ENCODE data around the gene C10orf67.

The C10orf67 gene

GRCh38 chr10:23195846-23196600, 148.6 kb downstream of the C10orf67 start:
- no peak for DNase-seq (ENCODE audit: low read depth)

DNA sequence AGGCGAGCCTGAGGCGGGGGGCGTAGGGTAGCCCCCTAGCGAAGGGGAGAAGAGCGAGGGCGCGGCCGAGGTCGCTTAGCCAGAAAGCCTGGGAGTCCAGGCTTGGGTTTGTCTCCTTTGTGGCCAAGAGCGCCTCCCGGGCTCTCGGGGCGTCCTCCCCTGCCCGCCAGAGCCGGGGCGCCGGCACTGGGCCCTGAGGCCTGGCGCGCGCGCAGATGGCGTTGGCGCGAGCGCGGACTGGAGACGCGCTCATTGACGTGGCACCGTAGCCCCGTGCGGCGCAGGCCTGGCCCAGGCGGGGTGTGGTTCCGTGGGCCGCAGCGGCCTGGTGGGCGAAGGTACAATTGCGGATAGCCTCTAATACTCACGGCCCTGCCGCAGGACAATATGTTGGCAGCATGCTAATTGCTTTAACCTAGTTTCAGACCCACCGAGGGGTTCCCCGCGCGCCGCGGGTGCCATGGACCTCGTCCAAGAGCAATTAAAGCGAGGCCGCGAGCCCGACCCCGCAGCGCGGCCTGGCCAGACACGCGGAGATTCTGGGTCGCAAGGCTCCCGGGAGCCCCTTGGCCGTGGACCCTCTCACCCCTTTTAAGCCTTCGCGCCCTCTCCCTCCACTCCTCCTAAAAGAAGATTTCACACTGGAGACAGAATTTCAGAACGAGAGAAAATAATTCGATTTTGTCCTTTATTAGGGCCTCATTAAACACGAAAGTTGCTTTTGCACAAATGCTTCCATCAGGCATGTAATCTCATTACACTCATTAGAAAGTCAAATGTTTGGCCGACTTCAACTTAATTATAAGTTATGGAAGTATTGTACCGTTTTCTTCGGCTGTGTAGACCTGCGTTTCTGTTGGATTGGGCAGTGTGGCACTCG, 149.4 kb downstream of the C10orf67 start:
- no peak for DNase-seq (ENCODE audit: low read depth)

DNA sequence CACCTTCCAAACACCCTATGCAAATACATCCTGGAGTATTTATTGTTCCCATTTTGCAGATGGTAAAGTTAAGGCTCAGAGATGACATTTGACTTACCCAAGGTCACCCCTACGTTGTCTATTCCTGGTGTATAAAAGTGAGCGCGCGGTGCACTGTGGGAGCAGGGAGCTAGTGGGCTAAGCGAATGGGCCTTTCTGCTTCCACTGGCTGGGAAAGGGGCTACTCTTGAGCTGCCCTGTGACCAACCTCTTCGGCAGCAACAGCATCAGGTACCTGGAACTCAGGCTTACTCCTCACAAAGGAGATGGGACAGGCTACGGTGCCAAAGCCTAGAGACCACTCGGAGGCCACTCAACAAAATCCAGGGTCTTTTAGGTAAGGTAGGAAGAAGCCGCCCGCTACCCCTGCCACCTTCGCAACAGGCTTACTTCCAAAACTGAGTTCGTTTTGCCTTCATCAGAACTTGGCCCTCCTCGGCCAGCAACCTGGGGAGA, 150.1 kb downstream of the C10orf67 start:
- DNase-seq (ENCODE audit: low read depth), result no peak

DNA sequence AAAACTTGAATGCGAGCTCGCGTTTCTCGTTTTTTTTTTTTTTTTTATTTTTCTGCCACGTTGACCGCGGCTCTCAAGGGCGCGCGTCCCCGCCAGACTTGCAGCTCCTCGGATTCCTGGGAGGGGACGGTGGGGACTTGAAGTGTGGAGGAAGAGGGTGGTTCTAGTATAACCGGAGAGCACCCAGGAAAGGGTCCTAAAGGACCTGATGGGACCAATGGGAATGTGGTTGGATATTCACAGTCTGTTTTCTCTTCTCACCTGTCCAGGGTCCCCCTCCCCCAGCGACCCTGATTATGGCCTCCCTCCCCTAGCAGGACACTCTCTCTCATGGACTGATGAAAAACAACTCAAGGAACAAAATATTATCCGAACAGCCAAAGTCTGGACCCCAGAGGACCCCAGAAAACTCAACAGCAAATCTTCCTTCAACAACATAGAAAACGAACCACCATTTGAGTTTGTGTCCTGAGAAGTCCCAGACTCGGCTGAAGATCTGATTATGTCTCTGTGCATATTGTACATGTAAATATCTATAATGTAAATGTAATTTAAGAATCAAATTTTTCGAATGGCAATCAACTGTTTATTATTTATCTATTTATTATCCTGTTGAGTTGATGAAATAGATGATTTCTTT, 151.0 kb downstream of the C10orf67 start:
- DNase-seq (ENCODE audit: low read depth), result no peak

DNA sequence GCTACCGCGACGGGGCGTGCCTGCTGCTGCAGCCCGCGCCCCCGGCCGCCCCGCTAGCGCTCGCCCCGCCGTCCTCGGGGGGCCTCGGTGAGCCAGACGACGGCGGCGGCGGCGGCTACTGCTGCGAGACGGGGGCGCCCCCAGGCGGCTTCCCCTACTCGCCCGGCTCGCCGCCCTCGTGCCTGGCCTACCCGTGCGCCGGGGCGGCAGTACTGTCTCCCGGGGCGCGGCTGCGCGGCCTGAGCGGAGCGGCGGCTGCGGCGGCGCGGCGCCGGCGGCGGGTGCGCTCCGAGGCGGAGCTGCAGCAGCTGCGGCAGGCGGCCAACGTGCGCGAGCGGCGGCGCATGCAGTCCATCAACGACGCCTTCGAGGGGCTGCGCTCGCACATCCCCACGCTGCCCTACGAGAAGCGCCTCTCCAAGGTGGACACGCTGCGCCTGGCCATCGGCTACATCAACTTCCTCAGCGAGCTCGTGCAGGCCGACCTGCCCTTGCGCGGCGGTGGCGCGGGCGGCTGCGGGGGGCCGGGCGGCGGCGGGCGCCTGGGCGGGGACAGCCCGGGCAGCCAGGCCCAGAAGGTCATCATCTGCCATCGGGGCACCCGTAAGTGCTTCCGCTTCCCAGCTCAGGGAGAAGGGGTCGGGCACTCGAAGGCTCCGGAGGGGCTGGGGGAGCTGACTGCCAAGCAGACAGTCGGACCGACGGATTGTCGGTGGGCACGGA, 151.7 kb downstream of the C10orf67 start:
- no peak for DNase-seq (ENCODE audit: low read depth)

DNA sequence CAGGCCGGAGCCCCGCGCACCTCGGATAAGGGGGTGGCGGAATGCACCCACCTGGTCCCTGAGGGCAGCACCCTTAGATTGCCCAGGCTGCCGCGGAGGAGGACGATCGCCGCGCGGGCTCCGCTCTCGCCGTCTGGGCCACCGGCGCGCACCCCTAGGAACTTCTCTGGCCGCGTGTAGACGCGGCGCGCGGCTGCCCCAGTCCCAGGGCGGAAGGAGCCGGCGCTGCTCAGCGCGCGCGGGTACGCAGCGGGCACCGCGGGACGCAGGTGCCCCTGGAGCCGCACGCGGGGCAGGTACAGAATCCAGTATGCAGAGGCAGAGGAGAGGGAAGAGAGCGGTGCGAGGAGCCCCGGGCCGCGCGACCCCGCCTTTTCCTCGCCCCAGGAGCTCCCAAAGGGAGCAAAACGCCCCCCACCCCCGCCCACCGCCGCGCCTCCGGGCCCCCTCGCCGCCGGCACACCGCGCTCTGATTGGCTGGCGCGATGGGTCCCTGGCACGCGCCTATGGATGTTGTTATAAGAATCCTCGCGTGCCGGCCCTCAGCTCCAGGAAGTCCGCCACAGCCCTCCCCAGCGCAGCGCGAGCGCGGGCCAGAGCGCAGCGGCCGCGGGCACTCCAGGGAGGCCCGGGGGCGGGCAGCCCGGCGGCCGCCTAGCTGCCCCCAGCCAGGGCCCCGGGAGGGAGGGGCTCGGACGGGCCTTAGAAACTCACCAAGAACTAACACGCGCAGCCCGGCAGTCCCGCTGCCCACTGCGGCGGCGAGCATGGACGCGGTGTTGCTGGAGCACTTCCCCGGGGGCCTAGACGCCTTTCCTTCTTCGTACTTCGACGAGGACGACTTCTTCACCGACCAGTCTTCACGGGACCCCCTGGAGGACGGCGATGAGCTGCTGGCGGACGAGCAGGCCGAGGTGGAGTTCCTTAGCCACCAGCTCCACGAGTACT, 152.6 kb downstream of the C10orf67 start, which contains the start of gene PTF1A:
TSS of gene PTF1A (plus strand) at position 549 of the 948 bp plus-strand sequence. CDS start at position 768, 219 bp downstream.
- no peak for DNase-seq (ENCODE audit: low read depth)

DNA sequence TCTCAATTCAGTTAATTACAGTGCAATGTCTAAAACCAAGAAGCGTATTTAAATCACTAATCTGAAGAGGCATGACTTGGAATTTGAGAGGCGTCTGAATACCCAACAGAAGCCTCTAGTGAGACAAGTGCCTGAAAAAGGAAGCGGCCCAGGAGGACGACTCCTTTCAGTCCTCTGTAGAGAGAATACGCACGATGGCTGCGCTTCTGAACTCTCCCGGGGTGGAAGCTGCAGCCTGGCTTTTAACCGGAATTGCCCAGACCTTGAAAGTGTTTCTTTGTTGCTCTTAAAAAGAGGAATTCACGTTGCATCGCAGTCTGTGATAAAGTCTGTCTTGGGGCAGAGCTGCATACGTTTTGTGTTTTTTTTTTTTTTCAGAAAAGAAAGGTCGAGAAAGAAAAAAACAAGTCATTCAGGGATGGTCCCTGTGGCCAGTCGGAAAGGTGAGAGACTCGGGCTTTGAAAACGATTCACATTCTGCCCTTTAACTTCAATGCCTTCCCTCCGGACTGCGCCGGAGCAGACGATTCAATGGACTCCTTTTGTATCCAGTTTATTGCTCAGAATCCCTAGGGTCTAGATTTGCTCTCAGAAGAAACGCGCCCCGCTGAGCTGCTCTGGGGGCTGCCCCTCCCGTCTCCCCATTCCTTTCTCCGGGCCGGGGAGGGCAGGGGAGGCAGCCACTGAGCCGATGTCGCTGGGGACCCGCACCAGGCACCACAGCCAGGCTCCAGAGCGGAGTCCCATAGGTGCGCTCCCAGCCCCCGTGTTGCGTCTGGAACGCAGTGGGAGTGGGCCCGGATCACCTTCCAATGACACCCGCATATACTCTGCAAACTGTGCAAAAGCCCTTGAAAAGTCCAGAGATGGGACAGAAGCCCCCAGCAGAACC, 153.5 kb downstream of the C10orf67 start:
- no peak for DNase-seq (ENCODE audit: low read depth)

- no peak for DNase-seq (ENCODE audit: low read depth)
These were observed 155.6 kb downstream of the C10orf67 start for GRCh38 chr10:23189024-23189423.

- no peak for DNase-seq (ENCODE audit: low read depth)
These were observed 157.4 kb downstream of the C10orf67 start for GRCh38 chr10:23187155-23187554.

DNA sequence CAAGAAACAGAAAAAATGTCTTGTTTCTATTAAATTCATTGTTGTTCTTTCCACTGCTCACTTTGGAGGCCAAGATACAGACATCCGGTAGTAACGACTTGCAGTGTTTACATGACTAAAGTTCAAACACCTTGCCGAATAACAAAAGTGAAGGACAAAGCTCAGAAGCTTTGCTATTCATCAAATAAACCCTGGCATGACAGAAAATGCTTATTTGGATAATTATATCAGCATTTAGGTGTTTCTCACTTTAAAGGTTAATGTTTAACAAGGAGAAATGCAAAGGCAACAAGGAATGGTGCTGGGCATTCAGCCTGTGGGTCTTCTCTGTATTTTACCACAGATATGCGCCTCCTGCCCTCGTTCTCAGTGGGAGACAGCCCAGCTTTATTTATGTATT, 157.9 kb downstream of the C10orf67 start:
- no peak for DNase-seq (ENCODE audit: low read depth)

- DNase-seq (ENCODE audit: low read depth), result no peak
These were observed 158.4 kb downstream of the C10orf67 start for GRCh38 chr10:23186178-23186577.

GRCh38 chr10:23174977-23175512, 169.6 kb downstream of the C10orf67 start:
- no peak for DNase-seq (ENCODE audit: low read depth)

DNA sequence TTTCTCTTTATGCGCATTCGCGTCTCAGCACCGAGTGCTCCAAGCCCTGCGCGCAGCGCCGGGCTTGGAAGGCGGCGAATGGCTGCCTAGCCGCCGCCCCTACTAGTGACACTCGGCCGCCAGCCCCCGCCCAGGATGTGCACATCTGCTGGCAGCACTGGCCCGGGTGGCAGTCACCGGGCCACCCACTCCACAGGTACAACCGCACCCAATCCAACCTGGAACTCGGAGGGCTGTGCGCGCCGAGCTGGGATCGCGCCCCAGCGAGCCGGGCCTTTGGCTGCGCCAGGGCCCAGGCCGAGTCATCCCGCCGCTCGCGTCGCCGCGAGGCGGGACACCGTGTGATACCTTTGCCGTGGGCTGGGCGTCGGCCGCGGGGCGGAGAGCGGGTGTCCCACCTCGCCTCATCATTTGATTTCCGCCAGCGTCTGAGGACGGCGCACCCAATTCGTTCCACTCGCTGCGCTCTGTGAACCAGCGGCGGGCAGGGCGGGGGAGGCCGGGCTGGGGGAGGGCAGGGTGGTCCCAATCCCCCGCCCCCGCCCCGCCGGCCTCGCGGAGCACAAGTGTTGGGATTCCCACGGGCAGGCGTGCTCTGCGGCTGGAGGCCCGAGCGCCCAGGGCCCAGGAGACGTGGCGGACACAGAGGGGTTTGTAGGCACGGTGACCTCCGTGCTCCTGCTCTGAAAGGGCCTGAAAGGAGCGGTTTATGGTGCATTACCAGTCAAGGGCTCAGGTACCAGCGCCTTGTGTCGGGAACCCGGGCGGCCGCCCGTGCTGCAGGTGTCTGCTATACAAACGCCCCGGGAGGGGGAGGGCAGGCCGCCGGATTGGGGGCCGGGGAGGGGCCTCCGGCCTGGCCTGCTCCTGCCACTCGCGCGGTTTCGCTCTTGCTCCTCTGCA, 170.3 kb downstream of the C10orf67 start:
- DNase-seq (ENCODE audit: low read depth), result no peak

GRCh38 chr10:23173214-23174073, 171.2 kb downstream of the C10orf67 start:
- DNase-seq (ENCODE audit: low read depth), result no peak

DNA sequence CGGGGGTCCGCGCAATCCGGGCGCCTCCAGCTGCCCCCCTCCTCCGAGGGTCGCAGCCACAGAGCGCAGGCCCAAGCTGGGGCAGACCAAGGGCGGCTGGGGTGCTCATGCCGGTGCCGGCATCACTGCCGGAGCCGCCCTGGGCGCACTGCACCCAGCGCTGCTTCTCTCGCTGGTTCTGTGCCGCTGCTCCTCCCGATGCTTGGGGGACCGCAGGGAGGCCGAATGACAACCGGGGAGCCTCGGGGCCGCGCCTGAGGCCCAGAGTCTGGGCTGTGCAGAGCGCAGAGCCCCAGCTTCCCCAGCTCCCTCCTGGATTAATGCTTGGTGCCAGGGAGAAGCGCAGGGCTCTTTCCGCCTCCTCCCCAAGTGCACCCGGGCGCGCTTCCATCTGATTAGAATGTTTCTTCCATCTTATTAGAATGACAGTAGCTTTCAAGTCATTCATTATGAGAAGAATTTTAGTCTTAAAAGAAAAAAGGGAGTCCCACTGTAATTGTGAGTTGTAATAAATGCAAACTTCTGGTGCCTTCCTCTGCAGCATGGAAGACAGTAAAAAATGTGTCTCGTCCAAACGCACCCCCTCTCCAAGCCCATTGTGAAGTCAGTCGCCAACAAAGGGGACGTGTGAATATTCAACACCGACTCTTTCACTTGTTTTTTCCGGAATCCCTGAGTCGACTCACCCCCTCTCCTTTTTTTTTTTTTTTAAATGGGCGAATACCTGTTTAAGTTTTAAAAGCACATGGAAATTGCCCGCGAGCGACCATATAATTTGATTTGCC, 172.0 kb downstream of the C10orf67 start:
- no peak for DNase-seq (ENCODE audit: low read depth)

DNA sequence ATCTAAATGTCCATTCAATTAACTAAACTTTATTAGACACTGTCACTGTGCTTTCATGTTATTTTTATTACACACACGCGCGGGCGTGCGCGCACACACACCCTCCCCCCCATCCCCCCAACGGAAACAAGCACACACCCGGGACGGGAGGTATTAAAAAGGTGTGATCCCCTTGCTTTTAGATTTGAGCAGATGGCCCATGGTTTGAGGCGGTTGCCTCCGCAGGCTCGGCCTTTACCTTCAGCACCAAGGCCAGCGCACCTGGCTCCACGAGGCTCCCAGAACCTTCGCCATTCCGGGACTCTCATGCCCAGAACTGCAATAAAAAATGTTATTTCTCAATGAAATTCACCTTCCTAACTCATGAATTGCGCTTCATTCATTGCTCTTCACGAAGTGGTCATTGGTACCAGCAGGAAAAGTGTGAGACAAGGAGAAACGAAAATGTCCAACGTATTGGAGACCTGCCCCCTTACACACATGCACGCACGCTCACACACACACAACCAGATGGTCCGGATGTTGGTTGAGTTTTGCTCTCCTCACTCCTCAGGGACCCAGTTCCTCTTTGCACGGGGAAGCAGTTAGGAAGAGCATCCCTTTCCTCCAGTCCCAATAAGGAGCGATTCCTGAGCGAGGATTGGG, 173.2 kb downstream of the C10orf67 start:
- peak; percentile 39 for DNase-seq (ENCODE audit: low read depth)
